Natural killer cell (primary cell): Measurements from ENCODE around the gene CD164. TPM values are rescaled to one million over a fixed set of nuclear protein-coding genes. Genes with fewer than 3 reads are reported as not detected.

ENCODE experiments used
- ATAC-seq, 3 donors: fragments of 150-1000 bp in 2 of 3; fragments of 200-7000 bp in 1 of 3; cut with Tn5 transposase; 1 replicate in 1 of 3; 2 replicates in 2 of 3; pipeline ENCODE4 v1.10.0; 2021; ENCODE audit warnings: mild to moderate bottlenecking in 2 of 3, moderate library complexity in 2 of 3
- DNase-seq, 2 donors: peaks; one replicate each; pipeline versions ENCODE4 v3.0.0 to v3.0.0-alpha.2; 2013 to 2021; ENCODE audit warnings: mixed read lengths in 1 of 2
- H3K27ac ChIP-seq: one replicate; pipeline ENCODE4 v1.5.1; 2013; ENCODE audit warnings: mild to moderate bottlenecking, low read length
- H3K27me3 ChIP-seq: one replicate; pipeline ENCODE4 v1.6.1; 2013; ENCODE audit warnings: low read length; ENCODE audit not compliant: control insufficient read depth, insufficient read depth
- H3K36me3 ChIP-seq: one replicate; pipeline ENCODE4 v1.6.1; 2013; ENCODE audit warnings: low read length; ENCODE audit not compliant: control insufficient read depth, insufficient read depth
- H3K4me1 ChIP-seq: one replicate; pipeline ENCODE4 v1.6.1; 2013; ENCODE audit warnings: low read length; ENCODE audit not compliant: control insufficient read depth, insufficient read depth
- H3K4me3 ChIP-seq: one replicate; pipeline ENCODE4 v1.5.1; 2013; ENCODE audit warnings: low read length
- H3K9me3 ChIP-seq: one replicate; pipeline ENCODE4 v1.6.1; 2013; ENCODE audit warnings: low read length; ENCODE audit not compliant: control insufficient read depth, insufficient read depth
- H3K27ac Mint-ChIP-seq, 2 donors: one replicate each; pipeline ENCODE4 v1.8.0; 2022; ENCODE audit warnings: mild to moderate bottlenecking in 2 of 2, mixed read lengths in 2 of 2, moderate library complexity in 1 of 2
- H3K27me3 Mint-ChIP-seq, 2 donors: one replicate each; pipeline ENCODE4 v1.8.0; 2022; ENCODE audit warnings: low read depth in 2 of 2, mixed read lengths in 2 of 2
- H3K36me3 Mint-ChIP-seq: one replicate; pipeline ENCODE4 v1.8.0; 2022; ENCODE audit warnings: mixed read lengths
- H3K4me1 Mint-ChIP-seq, 2 donors: one replicate each; pipeline ENCODE4 v1.8.0; 2022; ENCODE audit warnings: mixed read lengths in 2 of 2
- H3K4me3 Mint-ChIP-seq: one replicate; pipeline ENCODE4 v1.8.0; 2022; ENCODE audit warnings: mild to moderate bottlenecking, moderate library complexity, mixed read lengths
- H3K9me3 Mint-ChIP-seq, 2 donors: one replicate each; pipeline ENCODE4 v1.8.0; 2022; ENCODE audit warnings: mixed read lengths in 2 of 2
- CTCF ChIP-seq: fragments of 200-600 bp; IDR thresholded peaks from one replicate; pipeline ENCODE4 v1.8.0; 2022; ENCODE audit warnings: antibody characterized with exemption
- WGBS: methylation state at CpG from one replicate; pipeline ENCODE4 v1.1.7; 2013; ENCODE audit warnings: missing lambda C conversion rate; ENCODE audit not compliant: insufficient coverage; 5-methylcytosine and 5-hydroxymethylcytosine counted together
- intact Hi-C: fragments of 100-400 bp; cut with micrococcal nuclease; formaldehyde crosslinking; loops from one replicate; pipeline ENCODE4 v1.14.2; 2022
- total RNA-seq, 4 donors: library from RNA; stranded (reverse); fragments of 120-200 nt in 1 of 4; gene quantifications; one replicate each; pipeline versions ENCODE4 v1.2.3 to v1.2.4, GENCODE V29; 2013 to 2022

The CD164 gene
- total RNA-seq, 3 donors from 2014 or later (not counting 1 experiment from before 2014, with no cell fraction given), result 352 to 457 (median 427) TPM

DNA sequence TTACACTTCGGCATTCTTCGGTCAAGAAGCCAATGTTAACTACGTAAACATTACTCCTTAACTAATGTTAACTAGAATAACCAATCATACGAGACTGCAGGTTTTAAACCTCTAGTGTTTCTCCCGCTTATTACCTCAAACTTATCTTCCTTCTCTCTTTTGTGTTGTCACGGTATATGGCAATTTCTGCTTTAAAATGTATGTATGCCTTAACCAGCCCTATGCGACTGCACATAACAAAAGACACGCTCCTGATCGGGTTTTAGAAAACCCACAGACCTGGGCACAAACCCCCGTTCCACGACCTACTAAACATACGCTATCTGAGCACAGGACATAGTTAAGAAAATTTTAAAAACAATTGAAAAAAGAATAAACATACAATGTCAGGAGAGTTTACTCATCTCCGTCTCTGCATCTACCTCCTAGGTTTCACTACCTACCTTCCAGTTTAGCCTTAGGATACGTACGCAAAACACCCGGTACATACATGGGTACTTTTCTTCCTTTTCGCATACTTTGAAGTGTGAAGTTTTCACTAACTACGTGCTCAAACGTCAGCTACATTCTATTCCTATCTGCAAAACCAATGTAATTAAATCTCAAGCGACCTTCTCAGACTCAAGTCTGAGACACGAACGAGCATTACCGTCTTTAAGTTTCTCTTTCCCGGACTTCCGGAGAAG is 1.1 kb downstream of the CD164 start:
- Histone ChIP-seq H3K4me1 (peaks cover 15% of the 10 kb centered on the region), H3K9me3 (no peaks in the 10 kb centered on the region), H3K36me3 (peaks cover 21% of the 10 kb centered on the region), H3K27me3 (no peaks in the 10 kb centered on the region), H3K4me3 (peak overlapping the region; percentile 95), H3K27ac (peak overlapping the region; percentile 93)
- no peaks in the 10 kb centered on the region for H3K9me3 Mint-ChIP-seq
- ATAC-seq (peak; percentile 14 to 19 (median 18)), DNase-seq (no peak)
- intact Hi-C loops, result loop anchor here (5.0 to 10.0 kb wide), 5 partner anchors 144 to 1559 kb away; partner anchors contain the start of genes SCML4 and SNX3
- WGBS, result under 1% methylated on average over 22 of the region's 25 CpGs
- no peaks in the 10 kb centered on the region for H3K27me3 Mint-ChIP-seq
- TF ChIP-seq CTCF, result no peak
- peak overlapping the region; percentile 88 to 98 for H3K27ac Mint-ChIP-seq
- H3K36me3 Mint-ChIP-seq, result peaks cover 2% of the 10 kb centered on the region
- H3K4me1 Mint-ChIP-seq, result peaks cover 67 to 73% of the 10 kb centered on the region in 2 donors
- H3K4me3 Mint-ChIP-seq, result peak overlapping the region; percentile 96

DNA sequence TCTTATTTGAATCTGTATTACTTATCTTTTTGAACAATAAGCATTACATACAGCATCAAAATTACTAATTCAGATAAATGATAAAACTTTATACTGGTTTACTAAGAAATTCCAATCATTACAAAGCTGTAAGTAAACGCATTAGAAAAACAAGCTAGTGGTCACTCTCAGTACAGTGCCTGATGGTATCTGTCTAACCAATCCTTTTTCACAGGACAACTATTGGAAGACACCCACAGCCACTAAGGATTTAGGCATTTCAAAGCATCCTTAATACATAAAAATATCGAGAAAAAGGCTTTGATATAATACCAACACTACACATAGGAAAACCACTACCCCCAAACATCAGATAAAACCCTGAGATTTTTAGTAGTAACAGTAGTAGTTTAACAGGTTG is 2.6 kb downstream of the CD164 start:
- peak overlapping the region; percentile 88 to 98 for H3K27ac Mint-ChIP-seq
- 5% methylated on average over 2 of the region's 2 CpGs for WGBS
- ATAC-seq (no peak), DNase-seq (no peak)
- H3K9me3 Mint-ChIP-seq, result no peaks in the 10 kb centered on the region
- Histone ChIP-seq H3K36me3 (peaks cover 36% of the 10 kb centered on the region), H3K9me3 (no peaks in the 10 kb centered on the region), H3K4me3 (peak overlapping the region; percentile 95), H3K4me1 (peaks cover 15% of the 10 kb centered on the region), H3K27ac (peak overlapping the region; percentile 93), H3K27me3 (no peaks in the 10 kb centered on the region)
- TF ChIP-seq CTCF, result no peak
- H3K4me3 Mint-ChIP-seq, result peak overlapping the region; percentile 96
- peaks cover 70 to 76% of the 10 kb centered on the region in 2 donors for H3K4me1 Mint-ChIP-seq
- peaks cover 7% of the 10 kb centered on the region for H3K36me3 Mint-ChIP-seq
- intact Hi-C loops, result loop anchor here (5.0 to 10.0 kb wide), 5 partner anchors 142 to 1557 kb away; partner anchors contain the start of genes SCML4 and SNX3
- no peaks in the 10 kb centered on the region for H3K27me3 Mint-ChIP-seq

DNA sequence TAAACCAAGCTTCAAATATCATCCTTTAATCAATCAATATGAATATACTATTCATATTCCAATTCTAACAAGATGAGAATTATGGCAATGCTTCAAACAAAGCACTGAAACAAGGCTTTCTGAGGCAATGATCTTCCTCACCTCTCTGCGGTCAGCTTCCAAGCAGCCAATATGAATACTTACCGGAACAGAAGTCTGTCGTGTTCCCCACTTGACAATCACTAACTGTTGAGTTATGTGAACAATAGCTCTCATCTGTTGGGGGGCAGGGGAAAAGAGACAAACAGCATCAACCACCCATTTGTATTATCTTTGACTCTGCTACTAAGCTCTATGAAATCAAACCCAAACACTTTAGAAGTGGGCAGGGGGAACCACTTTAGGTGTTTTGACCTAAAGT is 4.5 kb downstream of the CD164 start:
- Mint-ChIP-seq H3K9me3 (no peaks in the 10 kb centered on the region), H3K4me3 (peak overlapping the region; percentile 68), H3K27ac (peak overlapping the region; percentile 88 to 98), H3K27me3 (no peaks in the 10 kb centered on the region), H3K36me3 (peaks cover 14% of the 10 kb centered on the region), H3K4me1 (peaks cover 74 to 79% of the 10 kb centered on the region in 2 donors)
- intact Hi-C loops, result no loop called here
- H3K27me3 ChIP-seq, result no peaks in the 10 kb centered on the region
- no peak overlapping the region for H3K27ac ChIP-seq
- TF ChIP-seq CTCF, result no peak
- H3K4me3 ChIP-seq, result no peak overlapping the region
- ATAC-seq (no peak), DNase-seq (no peak)
- H3K9me3 ChIP-seq, result no peaks in the 10 kb centered on the region
- H3K4me1 ChIP-seq, result peaks cover 14% of the 10 kb centered on the region
- 39% methylated on average over 3 of the region's 3 CpGs for WGBS
- peaks cover 53% of the 10 kb centered on the region for H3K36me3 ChIP-seq
